Activated CD8-positive, alpha-beta memory T cell treated with anti-CD3 and anti-CD28 coated beads, Interleukin-2, amount 50 U/mL, for 4 hours (primary cell): ENCODE results near the gene PSMD1.
"Not testable (repeated sequence)": the region's sequence is repeated elsewhere in the genome, so short reads cannot be mapped to it uniquely, and the experiment has no call there.

Experiments
- DNase-seq: peaks from one replicate; pipeline ENCODE4 v3.0.0-alpha.2; 2020

The PSMD1 gene

GRCh38 chr2:231058761-231059550 lies 2.3 kb downstream of the PSMD1 start:
- no peak for DNase-seq

- DNase-seq, result no peak
Observed at GRCh38 chr2:231059756-231060155, 3.1 kb downstream of the PSMD1 start.

- no peak for DNase-seq
Observed at GRCh38 chr2:231062776-231063175, 6.1 kb downstream of the PSMD1 start.

GRCh38 chr2:231063347-231063746 lies 6.7 kb downstream of the PSMD1 start:
- DNase-seq, result no peak

GRCh38 chr2:231065966-231066365 lies 9.3 kb downstream of the PSMD1 start:
- DNase-seq, result no peak

- DNase-seq, result not testable (repeated sequence)
Observed at GRCh38 chr2:231067531-231067930, 10.9 kb downstream of the PSMD1 start.

- no peak for DNase-seq
Observed at GRCh38 chr2:231068525-231069222, 12.0 kb downstream of the PSMD1 start.

- no peak for DNase-seq
Observed at GRCh38 chr2:231069379-231070054, 12.8 kb downstream of the PSMD1 start.

- no peak for DNase-seq
Observed at GRCh38 chr2:231084565-231084964, 27.9 kb downstream of the PSMD1 start.

GRCh38 chr2:231088754-231089153 lies 32.1 kb downstream of the PSMD1 start:
- no peak for DNase-seq

- DNase-seq, result no peak
Observed at GRCh38 chr2:231093933-231094332, 37.3 kb downstream of the PSMD1 start.

GRCh38 chr2:231094736-231095346 lies 38.2 kb downstream of the PSMD1 start:
- DNase-seq, result no peak

- DNase-seq, result no peak
Observed at GRCh38 chr2:231099918-231100317, 43.3 kb downstream of the PSMD1 start.

GRCh38 chr2:231100321-231100720 lies 43.7 kb downstream of the PSMD1 start:
- not testable (repeated sequence) for DNase-seq

- DNase-seq, result no peak
Observed at GRCh38 chr2:231100990-231101389, 44.3 kb downstream of the PSMD1 start.

- no peak for DNase-seq
Observed at GRCh38 chr2:231102772-231103171, 46.1 kb downstream of the PSMD1 start.

GRCh38 chr2:231104115-231104713 lies 47.5 kb downstream of the PSMD1 start:
- peak; percentile 55 for DNase-seq

GRCh38 chr2:231110551-231110950 lies 53.9 kb downstream of the PSMD1 start:
- no peak for DNase-seq

- no peak for DNase-seq
Observed at GRCh38 chr2:231111987-231112386, 55.3 kb downstream of the PSMD1 start.

GRCh38 chr2:231113489-231113888 lies 56.8 kb downstream of the PSMD1 start:
- DNase-seq, result no peak

- DNase-seq, result no peak
Observed at GRCh38 chr2:231115651-231116050, 59.0 kb downstream of the PSMD1 start.

- no peak for DNase-seq
Observed at GRCh38 chr2:231117148-231117547, 60.5 kb downstream of the PSMD1 start.
